ENCODE results near the gene SVEP1.
"Not testable (repeated sequence)": the region's sequence is repeated elsewhere in the genome, so short reads cannot be mapped to it uniquely, and the experiment has no call there.

Gene SVEP1

DNA sequence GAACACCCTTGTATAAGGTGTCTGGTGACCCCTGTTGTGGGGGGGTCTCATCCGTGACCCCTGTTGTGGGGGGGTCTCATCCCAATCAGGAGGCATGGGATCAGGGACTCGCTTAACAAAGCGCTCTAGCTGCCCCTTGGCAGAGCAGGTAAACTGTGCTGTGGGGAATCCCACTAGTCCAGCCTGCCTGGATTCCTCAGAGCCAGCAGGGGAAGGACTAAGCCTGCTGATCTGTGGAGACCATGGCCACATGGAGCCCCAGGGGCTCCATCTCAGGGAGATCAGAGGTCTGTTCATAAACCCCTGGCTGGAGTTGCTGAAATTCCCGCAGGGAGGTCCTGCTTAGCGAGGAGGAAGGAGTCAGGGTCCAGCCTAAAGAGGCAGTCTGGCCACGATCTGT lies 196.1 kb downstream of the SVEP1 start:
- in situ Hi-C loops (cut with HindIII; ENCODE audit: low sequenced_read_pairs) = no loop called here

GRCh38 chr9:110382731-110383130 lies 196.8 kb downstream of the SVEP1 start:
- in situ Hi-C loops (cut with HindIII; ENCODE audit: low sequenced_read_pairs) = no loop called here

- in situ Hi-C loops (cut with HindIII; ENCODE audit: low sequenced_read_pairs) = no loop called here
Measured at GRCh38 chr9:110371411-110372007, 208.0 kb downstream of the SVEP1 start.

DNA sequence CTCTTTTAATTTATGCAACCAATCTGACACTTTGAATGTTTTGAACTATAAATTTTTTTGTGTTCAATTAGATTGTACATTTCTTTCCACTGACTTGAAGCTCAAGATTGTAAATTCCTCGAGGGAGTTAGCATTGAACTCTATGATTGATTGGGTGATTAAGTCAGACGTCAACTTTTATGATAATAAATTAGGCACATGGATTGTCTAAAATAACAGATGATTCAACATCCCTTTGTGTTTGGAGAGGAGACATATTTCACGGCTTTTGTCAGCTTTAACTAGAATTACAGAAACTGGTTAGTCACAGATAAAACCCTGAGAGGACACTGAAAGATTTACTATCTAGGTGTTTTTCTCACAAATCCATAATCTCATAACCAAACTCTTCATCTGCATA lies 209.2 kb downstream of the SVEP1 start:
- in situ Hi-C loops (cut with HindIII; ENCODE audit: low sequenced_read_pairs) = no loop called here

- in situ Hi-C loops (cut with HindIII; ENCODE audit: low sequenced_read_pairs) = no loop called here
Measured at GRCh38 chr9:110364451-110364850, 215.1 kb downstream of the SVEP1 start.

GRCh38 chr9:110358992-110359391 lies 220.5 kb downstream of the SVEP1 start:
- in situ Hi-C loops (cut with HindIII; ENCODE audit: low sequenced_read_pairs) = not testable (repeated sequence)

- in situ Hi-C loops (cut with HindIII; ENCODE audit: low sequenced_read_pairs) = no loop called here
Measured at GRCh38 chr9:110357505-110357904, 222.0 kb downstream of the SVEP1 start.

DNA sequence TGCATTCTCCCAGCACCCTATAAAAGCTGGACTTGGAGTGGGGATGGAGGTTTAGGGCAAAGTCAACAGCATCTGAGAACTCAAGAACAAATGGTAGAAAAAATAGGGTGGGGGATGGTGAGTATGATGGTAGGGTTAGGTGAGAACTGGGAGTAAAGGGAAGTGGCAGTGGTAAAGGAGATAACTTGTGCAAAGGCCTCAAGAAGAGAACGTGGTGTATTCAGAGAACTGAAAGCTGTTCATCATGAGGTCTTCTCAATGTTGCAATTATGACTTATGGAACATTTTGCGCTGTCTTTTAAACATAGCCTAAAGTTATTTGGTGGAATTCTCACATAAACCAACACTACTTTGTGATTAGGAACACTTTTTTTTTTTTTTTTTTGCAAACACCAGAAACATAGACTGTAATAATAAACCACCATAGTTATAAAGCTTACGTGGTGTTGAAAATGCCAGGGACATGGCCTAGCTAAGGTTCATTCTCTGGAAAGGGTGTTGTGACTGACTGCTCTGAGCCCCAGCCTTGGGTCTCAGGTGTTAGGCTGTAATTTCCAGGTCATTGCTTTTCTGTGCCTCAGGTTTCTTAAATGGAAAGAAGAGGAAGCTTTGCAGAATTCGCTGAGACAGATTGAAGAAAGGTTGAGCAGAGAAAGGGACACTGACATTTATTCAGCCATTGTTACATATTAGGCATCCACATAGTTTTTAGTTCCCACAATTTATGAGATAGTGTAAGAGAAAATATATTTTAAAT lies 222.7 kb downstream of the SVEP1 start:
- in situ Hi-C loops (cut with HindIII; ENCODE audit: low sequenced_read_pairs) = no loop called here

GRCh38 chr9:110355911-110356310 lies 223.6 kb downstream of the SVEP1 start:
- in situ Hi-C loops (cut with HindIII; ENCODE audit: low sequenced_read_pairs) = no loop called here

DNA sequence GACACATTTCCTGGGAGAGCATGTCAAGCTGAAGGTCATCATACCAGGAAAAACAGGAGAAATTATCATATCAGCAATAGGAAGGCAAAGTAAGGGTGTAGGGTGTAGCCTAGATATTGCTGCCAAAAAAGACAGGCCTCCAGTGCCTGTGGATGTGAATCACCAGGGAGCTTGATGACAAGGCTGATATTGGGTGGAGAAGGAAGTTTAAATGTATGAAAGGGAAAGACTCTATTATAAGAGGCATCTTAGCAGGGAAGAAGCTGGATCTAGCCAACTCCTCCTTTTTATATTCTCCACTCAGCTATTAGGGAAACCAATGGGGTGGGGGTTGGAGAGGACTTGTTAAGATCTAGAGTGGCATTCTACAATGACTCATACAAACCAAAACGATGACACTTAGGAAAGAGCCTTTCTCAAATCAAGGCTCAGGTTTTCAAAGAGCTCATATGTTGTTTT lies 228.5 kb downstream of the SVEP1 start:
- in situ Hi-C loops (cut with HindIII; ENCODE audit: low sequenced_read_pairs) = no loop called here

- in situ Hi-C loops (cut with HindIII; ENCODE audit: low sequenced_read_pairs) = no loop called here
Measured at GRCh38 chr9:110346325-110346724, 233.2 kb downstream of the SVEP1 start.

DNA sequence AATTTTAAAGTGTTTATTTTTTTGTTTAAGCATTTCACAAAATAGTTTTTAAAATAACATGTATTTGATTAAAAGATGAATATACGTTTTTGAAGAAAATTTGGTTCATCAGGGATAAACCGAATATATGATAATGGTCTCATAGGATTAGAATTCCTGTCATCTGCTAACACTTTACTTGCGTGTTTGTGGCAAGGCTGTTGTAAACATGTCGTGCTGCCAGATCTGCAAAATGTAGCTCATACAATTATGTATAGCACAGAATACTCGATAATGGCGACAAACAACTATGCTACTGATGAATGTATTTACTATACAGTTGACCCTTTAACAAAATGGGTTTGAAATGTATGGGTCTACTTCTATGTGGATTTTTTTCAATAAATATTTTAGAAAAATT lies 234.7 kb downstream of the SVEP1 start:
- in situ Hi-C loops (cut with HindIII; ENCODE audit: low sequenced_read_pairs) = no loop called here

DNA sequence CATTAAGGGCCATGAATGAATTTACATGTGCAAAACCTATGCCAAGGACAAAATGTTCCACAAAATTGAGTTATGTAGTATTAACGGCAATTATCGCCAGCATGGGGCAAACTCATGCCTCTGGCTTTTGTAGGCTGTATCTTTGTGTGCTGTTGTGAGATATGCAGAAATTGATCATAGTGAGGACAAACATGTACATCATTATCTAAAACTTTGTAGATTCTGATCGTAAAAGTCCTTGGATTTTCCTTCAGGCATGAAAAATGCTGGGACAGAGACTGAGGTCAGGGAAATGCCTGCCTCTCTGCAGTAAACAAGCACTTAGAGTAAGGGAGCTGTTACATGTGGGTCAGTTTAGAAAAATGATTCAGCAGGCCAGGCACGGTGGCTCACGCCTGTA lies 236.0 kb downstream of the SVEP1 start:
- in situ Hi-C loops (cut with HindIII; ENCODE audit: low sequenced_read_pairs) = no loop called here

DNA sequence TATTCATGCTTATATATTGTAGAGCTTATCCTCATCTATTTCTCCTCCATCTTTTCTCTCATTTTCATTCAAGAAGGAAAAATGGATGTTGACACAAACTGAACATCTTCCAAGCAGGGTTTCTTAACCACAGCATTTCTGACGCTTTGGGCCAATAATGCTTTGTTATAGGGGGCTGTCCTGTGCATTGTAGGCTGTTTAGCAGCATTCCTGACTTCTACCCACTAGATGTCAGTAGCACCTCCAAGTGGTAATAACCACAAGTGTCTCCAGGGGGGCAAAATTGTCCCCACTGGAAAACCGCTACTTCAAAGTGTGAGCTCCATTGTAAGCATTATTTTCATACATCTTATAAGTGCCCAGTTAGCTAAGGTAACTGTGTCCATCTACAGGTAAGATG lies 239.2 kb downstream of the SVEP1 start:
- in situ Hi-C loops (cut with HindIII; ENCODE audit: low sequenced_read_pairs) = no loop called here

- in situ Hi-C loops (cut with HindIII; ENCODE audit: low sequenced_read_pairs) = no loop called here
Measured at GRCh38 chr9:110338143-110338542, 241.4 kb downstream of the SVEP1 start.

- in situ Hi-C loops (cut with HindIII; ENCODE audit: low sequenced_read_pairs) = no loop called here
Measured at GRCh38 chr9:110337727-110338126, 241.8 kb downstream of the SVEP1 start, which contains the start of gene TXNDC8. TSS of gene TXNDC8 (minus strand) at chr9:110337863.

DNA sequence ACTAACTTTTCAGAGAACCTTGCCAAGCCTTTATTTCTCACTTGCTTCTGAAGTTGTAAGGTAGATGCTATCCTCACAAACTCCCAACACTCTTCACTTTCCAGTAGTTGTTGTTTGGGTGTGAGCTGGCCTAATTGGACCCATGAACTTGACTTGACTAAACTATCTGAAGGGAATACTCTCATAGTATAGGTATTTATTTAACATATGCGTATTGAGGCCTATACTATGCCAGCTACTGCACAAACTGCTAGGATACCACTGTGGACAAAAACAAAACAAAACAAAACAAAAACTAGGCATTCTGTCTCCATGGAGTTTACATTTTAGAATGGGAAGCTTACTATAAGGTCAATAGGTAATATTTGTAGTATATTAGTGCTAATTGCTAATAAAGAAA lies 243.2 kb downstream of the SVEP1 start:
- in situ Hi-C loops (cut with HindIII; ENCODE audit: low sequenced_read_pairs) = no loop called here

- in situ Hi-C loops (cut with HindIII; ENCODE audit: low sequenced_read_pairs) = no loop called here
Measured at GRCh38 chr9:110334871-110335270, 244.7 kb downstream of the SVEP1 start.

DNA sequence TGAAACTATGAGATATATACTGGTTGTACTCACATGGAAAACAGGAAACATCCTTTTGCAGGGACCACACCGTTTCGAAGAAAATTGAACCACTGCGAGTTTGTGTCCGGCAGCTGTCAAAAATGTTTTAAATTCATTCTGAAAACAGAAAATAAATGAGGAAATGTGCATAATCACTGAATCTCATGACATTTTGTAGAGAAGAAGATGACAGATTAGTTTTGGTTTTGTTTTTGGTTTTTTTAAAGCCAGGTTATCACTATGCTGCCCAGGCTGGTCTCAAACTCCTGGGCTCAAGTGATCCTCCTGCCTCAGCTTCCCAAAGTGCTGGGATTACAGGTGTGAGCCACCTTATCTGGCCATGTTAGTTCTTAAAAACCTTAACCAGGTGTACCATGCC lies 245.4 kb downstream of the SVEP1 start:
- in situ Hi-C loops (cut with HindIII; ENCODE audit: low sequenced_read_pairs) = no loop called here

- in situ Hi-C loops (cut with HindIII; ENCODE audit: low sequenced_read_pairs) = no loop called here
Measured at GRCh38 chr9:110332766-110333165, 246.8 kb downstream of the SVEP1 start.

GRCh38 chr9:110330484-110331105 lies 248.9 kb downstream of the SVEP1 start:
- in situ Hi-C loops (cut with HindIII; ENCODE audit: low sequenced_read_pairs) = no loop called here

- in situ Hi-C loops (cut with HindIII; ENCODE audit: low sequenced_read_pairs) = no loop called here
Measured at GRCh38 chr9:110329639-110330230, 249.8 kb downstream of the SVEP1 start.
